Activated CD4-positive, alpha-beta T cell treated with anti-CD3 and anti-CD28 coated beads, Interleukin-2, Interleukin-6, amounts not matched to agents 100 ng/mL and 50 ng/mL, durations not matched to agents 16 hours and 8 hours (primary cell): Measurements from ENCODE around the gene WAPL.

ENCODE experiments used
- DNase-seq: peaks from one replicate; pipeline ENCODE4 v3.0.0-alpha.2; 2020

Gene WAPL

GRCh38 chr10:86385806-86386205 lies 135.8 kb downstream of the WAPL start:
- no peak for DNase-seq
